ENCODE results near the gene GPR153. TPM values are rescaled to one million over a fixed set of nuclear protein-coding genes. Genes with fewer than 3 reads are reported as not detected.

The GPR153 gene
- total RNA-seq, 1 donor from 2014 or later: 25.0 TPM

GRCh38 chr1:6239213-6239752, 21.6 kb downstream of the GPR153 start:
- no peak for TF ChIP-seq CTCF (IDR thresholded peaks at IDR 0.05; ENCODE audit: unreplicated experiment)
- peaks cover 14% of the 10 kb centered on the region for H3K4me1 Mint-ChIP-seq
- DNase-seq (ENCODE audit: low spot score in 2 of 2, unreplicated experiment in 2 of 2): no peak
- peaks cover 65% of the 10 kb centered on the region for H3K27me3 Mint-ChIP-seq (ENCODE audit: low read depth)
- H3K4me3 Mint-ChIP-seq: no peak overlapping the region
- H3K9me3 Mint-ChIP-seq: no peaks in the 10 kb centered on the region
- H3K27ac Mint-ChIP-seq: no peak overlapping the region
- no peaks in the 10 kb centered on the region for H3K36me3 Mint-ChIP-seq

GRCh38 chr1:6237093-6237492, 23.8 kb downstream of the GPR153 start:
- DNase-seq (ENCODE audit: low spot score in 2 of 2, unreplicated experiment in 2 of 2): no peak
- TF ChIP-seq CTCF (IDR thresholded peaks at IDR 0.05; ENCODE audit: unreplicated experiment): no peak
- Mint-ChIP-seq H3K27ac (no peak overlapping the region), H3K9me3 (no peaks in the 10 kb centered on the region), H3K4me1 (peaks cover 18% of the 10 kb centered on the region), H3K36me3 (peaks cover 6% of the 10 kb centered on the region), H3K27me3 (ENCODE audit: low read depth) (peaks cover 49% of the 10 kb centered on the region), H3K4me3 (no peak overlapping the region)

- H3K27me3 Mint-ChIP-seq (ENCODE audit: low read depth): peaks cover 31% of the 10 kb centered on the region
- H3K4me3 Mint-ChIP-seq: peak overlapping the region; percentile 85
- no peaks in the 10 kb centered on the region for H3K9me3 Mint-ChIP-seq
- H3K27ac Mint-ChIP-seq: peak overlapping the region; percentile 75
- peaks cover 11% of the 10 kb centered on the region for H3K4me1 Mint-ChIP-seq
- TF ChIP-seq CTCF (IDR thresholded peaks at IDR 0.05; ENCODE audit: unreplicated experiment): no peak
- H3K36me3 Mint-ChIP-seq: peaks cover 8% of the 10 kb centered on the region
- no peak for DNase-seq (ENCODE audit: low spot score in 2 of 2, unreplicated experiment in 2 of 2)
Observed at GRCh38 chr1:6235296-6235677, 25.6 kb downstream of the GPR153 start.

- Mint-ChIP-seq H3K36me3 (peaks cover 8% of the 10 kb centered on the region), H3K27ac (peak overlapping the region; percentile 75), H3K4me1 (peaks cover 11% of the 10 kb centered on the region), H3K4me3 (peak overlapping the region; percentile 85), H3K9me3 (no peaks in the 10 kb centered on the region), H3K27me3 (ENCODE audit: low read depth) (peaks cover 25% of the 10 kb centered on the region)
- TF ChIP-seq CTCF (IDR thresholded peaks at IDR 0.05; ENCODE audit: unreplicated experiment): no peak
- DNase-seq (ENCODE audit: low spot score in 2 of 2, unreplicated experiment in 2 of 2): no peak
Observed at GRCh38 chr1:6234502-6235295, 26.2 kb downstream of the GPR153 start.

GRCh38 chr1:6233376-6233775, 27.5 kb downstream of the GPR153 start:
- peaks cover 8% of the 10 kb centered on the region for H3K36me3 Mint-ChIP-seq
- H3K9me3 Mint-ChIP-seq: no peaks in the 10 kb centered on the region
- H3K27me3 Mint-ChIP-seq (ENCODE audit: low read depth): peaks cover 12% of the 10 kb centered on the region
- DNase-seq (ENCODE audit: low spot score in 2 of 2, unreplicated experiment in 2 of 2): no peak
- H3K4me1 Mint-ChIP-seq: peaks cover 11% of the 10 kb centered on the region
- TF ChIP-seq CTCF (IDR thresholded peaks at IDR 0.05; ENCODE audit: unreplicated experiment): no peak
- H3K4me3 Mint-ChIP-seq: no peak overlapping the region
- no peak overlapping the region for H3K27ac Mint-ChIP-seq
